DND-41 (cell line): ENCODE results near the gene CD74.

Source experiments
- CTCF ChIP-seq: IDR thresholded peaks from 2 replicates; pipeline ENCODE4 v1.5.1; 2012; ENCODE audit warnings: borderline replicate concordance, low read length, moderate library complexity, mild to moderate bottlenecking; ENCODE audit not compliant: poor library complexity, severe bottlenecking; ENCODE audit errors: extremely low read depth
- EZH2 ChIP-seq: IDR thresholded peaks from 3 replicates; pipeline ENCODE4 v1.6.1; 2012; ENCODE audit warnings: borderline replicate concordance, low read depth, mild to moderate bottlenecking, moderate library complexity, low read length, inconsistent platforms; ENCODE audit not compliant: severe bottlenecking

DNA sequence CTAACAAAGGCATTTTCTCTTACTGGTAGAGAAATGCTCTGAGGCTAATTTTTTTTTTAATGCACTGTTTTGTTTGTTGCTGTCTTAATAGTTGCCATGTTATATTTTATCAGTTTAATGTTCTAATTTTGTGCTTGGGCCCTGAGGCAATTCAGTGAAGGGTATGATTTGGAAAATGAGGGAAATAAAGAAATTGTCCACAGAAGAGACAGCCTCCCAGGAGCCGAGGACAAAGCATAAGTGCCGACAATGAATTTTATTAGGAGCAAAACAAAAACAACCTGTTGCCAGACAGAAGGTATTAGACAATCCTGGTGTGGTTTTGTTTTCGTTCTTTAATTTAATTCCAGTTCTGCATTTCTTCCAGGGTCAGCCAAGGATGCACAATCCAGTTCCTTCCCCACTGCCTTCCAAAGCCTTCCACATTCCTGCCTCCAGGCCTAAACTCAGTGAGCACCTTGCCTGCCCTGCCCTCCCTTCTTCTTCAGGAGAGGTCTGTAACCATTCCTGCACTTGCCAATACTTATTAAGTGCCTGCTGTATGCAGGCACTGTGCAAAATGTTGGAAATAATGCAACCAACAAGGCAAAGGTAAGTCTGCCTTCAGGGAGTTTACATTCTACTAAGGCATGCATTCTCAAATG lies 59.6 kb downstream of the CD74 start:
- no peak for TF ChIP-seq CTCF
- TF ChIP-seq EZH2: no peak
